K562 (cell line): ENCODE results near the gene IDUA. TPM values are rescaled to one million over a fixed set of nuclear protein-coding genes. Genes with fewer than 3 reads are reported as not detected.

Experiments
- CREB1 ChIP-seq, 2 experiments: sonication (generic) in 1 of 2; formaldehyde crosslinking in 1 of 2; IDR thresholded peaks; 2 replicates each; pipeline versions ENCODE4 v1.6.1 to v1.8.0; 2012 to 2022; ENCODE audit warnings: inconsistent platforms in 1 of 2, mild to moderate bottlenecking in 1 of 2, missing genetic modification reagents in 1 of 2, moderate library complexity in 1 of 2
- DNMT1 ChIP-seq: fragments of 450-650 bp; IDR thresholded peaks from 2 replicates; pipeline ENCODE4 v1.6.1; 2016; ENCODE audit warnings: antibody characterized with exemption, mild to moderate bottlenecking
- EZH2 ChIP-seq: IDR thresholded peaks from 2 replicates; pipeline ENCODE4 v1.6.1; 2012; ENCODE audit warnings: low read depth, mild to moderate bottlenecking, inconsistent platforms, low read length, borderline replicate concordance
- FOXA3 ChIP-seq, 2 experiments: fragments of 450-650 bp in 1 of 2; sonication (generic) in 1 of 2; formaldehyde crosslinking; IDR thresholded peaks in 1 of 2; conservative IDR thresholded peaks in 1 of 2; 2 replicates each; pipeline versions ENCODE4 v1.4.0 to v1.8.0; 2020 to 2022; ENCODE audit warnings: mild to moderate bottlenecking in 2 of 2, missing genetic modification reagents in 1 of 2
- FOXK2 ChIP-seq, 2 experiments: fragments of 450-650 bp; IDR thresholded peaks in 1 of 2; conservative IDR thresholded peaks in 1 of 2; 2 replicates each; pipeline ENCODE4 v1.6.1; 2016; ENCODE audit warnings: low read depth in 2 of 2, mild to moderate bottlenecking in 1 of 2
- FOXP4 ChIP-seq: sonication (generic); formaldehyde crosslinking; IDR thresholded peaks from 2 replicates; pipeline ENCODE4 v1.8.0; 2022; ENCODE audit warnings: mild to moderate bottlenecking, missing genetic modification reagents, borderline replicate concordance
- HDAC3 ChIP-seq: fragments of 450-650 bp; IDR thresholded peaks from 2 replicates; pipeline ENCODE4 v1.6.1; 2018; ENCODE audit warnings: borderline replicate concordance, mild to moderate bottlenecking, moderate library complexity; ENCODE audit not compliant: partially characterized antibody
- KLF16 ChIP-seq: IDR thresholded peaks from 2 replicates; pipeline ENCODE4 v1.6.1; 2016; ENCODE audit warnings: antibody characterized with exemption
- LCOR ChIP-seq: sonication (generic); formaldehyde crosslinking; IDR thresholded peaks from 2 replicates; pipeline ENCODE4 v1.8.0; 2022; ENCODE audit warnings: mild to moderate bottlenecking, missing genetic modification reagents
- NCOA4 ChIP-seq: fragments of 450-650 bp; IDR thresholded peaks from 2 replicates; pipeline ENCODE4 v1.6.1; 2018; ENCODE audit warnings: mild to moderate bottlenecking; ENCODE audit not compliant: partially characterized antibody
- NCOR1 ChIP-seq: fragments of 450-650 bp; IDR thresholded peaks from 2 replicates; pipeline ENCODE4 v1.6.1; 2016; ENCODE audit warnings: mild to moderate bottlenecking, moderate library complexity
- NFIX ChIP-seq: fragments of 250-450 bp; sonication (Bioruptor Pico); IDR thresholded peaks from 2 replicates; pipeline ENCODE4 v1.4.0; 2020; ENCODE audit warnings: low read depth, mild to moderate bottlenecking, moderate library complexity
- PHF8 ChIP-seq: fragments of 200-600 bp; sonication (generic); IDR thresholded peaks from 2 replicates; pipeline ENCODE4 v1.6.1; 2012; ENCODE audit warnings: mixed run types, mild to moderate bottlenecking, inconsistent platforms, low read length, moderate library complexity, borderline replicate concordance
- PHTF2 ChIP-seq: fragments of 250-450 bp; sonication (Bioruptor Pico); IDR thresholded peaks from 2 replicates; pipeline ENCODE4 v1.5.0; 2021; ENCODE audit warnings: mild to moderate bottlenecking
- POLR2B ChIP-seq: fragments of 450-650 bp; IDR thresholded peaks from 2 replicates; pipeline ENCODE4 v1.6.1; 2018; ENCODE audit warnings: low read depth; ENCODE audit not compliant: partially characterized antibody
- RBM34 ChIP-seq: fragments of 200-400 bp; formaldehyde crosslinking; IDR thresholded peaks from 2 replicates; pipeline ENCODE4 v1.6.1; 2018; ENCODE audit warnings: low read length, borderline replicate concordance; ENCODE audit not compliant: insufficient read depth
- RHOXF2B ChIP-seq: fragments of 250-450 bp; sonication (Bioruptor Pico); conservative IDR thresholded peaks from 2 replicates; pipeline ENCODE4 v1.5.1; 2021
- SMARCC2 ChIP-seq: fragments of 450-650 bp; IDR thresholded peaks from 2 replicates; pipeline ENCODE4 v1.6.1; 2017; ENCODE audit warnings: antibody characterized with exemption, moderate library complexity, mild to moderate bottlenecking, low read depth
- SMC3 ChIP-seq: conservative IDR thresholded peaks from 2 replicates; pipeline ENCODE4 v1.6.1; 2011; ENCODE audit warnings: low read depth, low read length, improper control_type of control experiment; ENCODE audit not compliant: insufficient read depth
- SNRNP70 ChIP-seq: fragments of 200-400 bp; formaldehyde crosslinking; optimal IDR thresholded peaks from 2 replicates; pipeline ENCODE3; 2017; ENCODE audit warnings: low read depth, low read length
- SUPT5H ChIP-seq: fragments of 450-650 bp; IDR thresholded peaks from 2 replicates; pipeline ENCODE4 v1.6.1; 2016
- TRIM28 ChIP-seq: fragments of 450-650 bp; IDR thresholded peaks from 2 replicates; pipeline ENCODE4 v1.6.1; 2017
- ZBTB2 ChIP-seq: fragments of 450-650 bp; IDR thresholded peaks from 2 replicates; pipeline ENCODE4 v1.6.1; 2016; ENCODE audit warnings: antibody characterized with exemption
- ZEB2 ChIP-seq: fragments of 450-650 bp; IDR thresholded peaks from 2 replicates; pipeline ENCODE4 v1.6.1; 2016
- ZFP30 ChIP-seq: fragments of 250-450 bp; sonication (Bioruptor Pico); IDR thresholded peaks from 2 replicates; pipeline ENCODE4 v1.8.0; 2022; ENCODE audit warnings: moderate library complexity, mild to moderate bottlenecking, inconsistent platforms, borderline replicate concordance
- ZFX ChIP-seq: sonication (generic); formaldehyde crosslinking; IDR thresholded peaks from 2 replicates; pipeline ENCODE4 v1.8.0; 2022; ENCODE audit warnings: mild to moderate bottlenecking, missing genetic modification reagents, moderate library complexity
- ZNF316 ChIP-seq: fragments of 450-650 bp; IDR thresholded peaks from 2 replicates; pipeline ENCODE4 v1.6.1; 2016
- polyA plus RNA-seq, 8 experiments: library from polyadenylated mRNA; depleted of rRNA in 4 of 8; stranded (reverse) in 5 of 8; unstranded in 3 of 8; fragments of >200 nt; fragmentation: Nextera tagmentation in 2 of 8; fragmentation: Illumina TruSeq in 1 of 8; extraction: Ambion mirVana in 2 of 8; extraction: Trizol in 1 of 8; gene quantifications; 2 replicates each; pipeline versions ENCODE4 v1.2.1 to v1.2.3, GENCODE V29; 2011 to 2014; ENCODE audit warnings: inconsistent platforms in 1 of 8, missing spikeins in 1 of 8
- total RNA-seq, 7 experiments: library from RNA; depleted of rRNA in 6 of 7; stranded (reverse); fragments of >200 nt in 6 of 7; fragmentation: Illumina TruSeq in 2 of 7; extraction: Trizol in 2 of 7; gene quantifications; 2 replicates each; pipeline versions ENCODE4 v1.2.1 to v1.2.3, GENCODE V29; 2011 to 2021; ENCODE audit warnings: low replicate concordance in 1 of 7

Gene IDUA
- total and polyA plus RNA-seq, 9 of the 15 experiments (the other 6 are each of a cell fraction or from before 2014, with no cell fraction given), result 0.04 to 16.1 (median 1.2) TPM

- TF ChIP-seq HDAC3, result no peak
- TF ChIP-seq FOXK2 (conservative IDR thresholded peaks at IDR 0.05 in 1 of 2, IDR thresholded peaks at IDR 0.05 in 1 of 2; ENCODE audit: low read depth in 2 of 2), result no peak
- TF ChIP-seq KLF16, result no peak
- TF ChIP-seq NCOR1, result no peak
- TF ChIP-seq ZFP30 (CRISPR knock-in tag), result no peak
- TF ChIP-seq FOXA3 (CRISPR knock-in tag; conservative IDR thresholded peaks at IDR 0.05 in 1 of 2, IDR thresholded peaks at IDR 0.05 in 1 of 2), result no peak
- TF ChIP-seq ZEB2, result no peak
- TF ChIP-seq FOXP4 (CRISPR knock-in tag), result no peak
- TF ChIP-seq DNMT1, result no peak
- peak; percentile 33 for TF ChIP-seq CREB1 (IDR thresholded peaks at IDR 0.05)
- no peak; the same call in 1 of the 2 replicates for TF ChIP-seq CREB1 (CRISPR knock-in tag; IDR thresholded peaks at IDR 0.05)
- peak; percentile 55 for TF ChIP-seq SUPT5H
- no peak for TF ChIP-seq EZH2
- no peak for TF ChIP-seq NCOA4
- TF ChIP-seq LCOR (CRISPR knock-in tag), result no peak
- TF ChIP-seq RBM34, result no peak
- no peak for TF ChIP-seq SMC3
- no peak for TF ChIP-seq SNRNP70
- no peak for TF ChIP-seq NFIX (CRISPR knock-in tag)
- peak; percentile 93 for TF ChIP-seq TRIM28
- peak; percentile 41; the same call in 1 of the 2 replicates for TF ChIP-seq PHF8
- TF ChIP-seq RHOXF2B (CRISPR knock-in tag), result no peak
- TF ChIP-seq PHTF2 (CRISPR knock-in tag), result no peak
- peak; percentile 49 for TF ChIP-seq POLR2B
- TF ChIP-seq ZFX (CRISPR knock-in tag), result peak; percentile 66
- TF ChIP-seq ZBTB2, result no peak
- no peak for TF ChIP-seq SMARCC2
- peak; percentile 94 for TF ChIP-seq ZNF316
These were observed 1.6 kb upstream of the IDUA start (continued) for GRCh38 chr4:985123-985830.
